Right lobe of liver (tissue), 6 donors: ENCODE results near the gene KCND2. TPM values are rescaled to one million over a fixed set of nuclear protein-coding genes. Genes with fewer than 3 reads are reported as not detected.

ENCODE experiments used
- ATAC-seq, 4 donors: fragments of 200-7000 bp; cut with Tn5 transposase; one replicate each; pipeline ENCODE4 v1.9.1; 2020; ENCODE audit warnings: mild to moderate bottlenecking in 4 of 4, moderate library complexity in 4 of 4
- DNase-seq, 3 donors: peaks; one replicate each; pipeline ENCODE4 v3.0.0-alpha.2; 2020
- H3K27ac ChIP-seq, 3 donors: fragments of 200-600 bp; one replicate each; pipeline ENCODE4 v1.8.0; 2022
- H3K27me3 ChIP-seq, 2 donors: fragments of 200-600 bp; one replicate each; pipeline ENCODE4 v1.8.0; 2022
- H3K36me3 ChIP-seq, 4 donors: fragments of 200-600 bp; sonication (generic) in 1 of 4; one replicate each; pipeline versions ENCODE4 v1.5.1 to v1.8.0; 2017 to 2022; ENCODE audit warnings: control low read depth in 1 of 4
- H3K4me1 ChIP-seq, 4 donors: fragments of 200-600 bp; sonication (generic) in 1 of 4; one replicate each; pipeline versions ENCODE4 v1.5.1 to v1.8.0; 2017 to 2022; ENCODE audit warnings: control low read depth in 1 of 4
- H3K4me3 ChIP-seq, 3 donors: fragments of 200-600 bp; one replicate each; pipeline ENCODE4 v1.8.0; 2022
- H3K9me3 ChIP-seq, 4 donors: fragments of 200-600 bp; sonication (generic) in 1 of 4; one replicate each; pipeline versions ENCODE4 v1.5.1 to v1.8.0; 2017 to 2022; ENCODE audit warnings: control low read depth in 1 of 4
- POLR2A ChIP-seq: fragments of 450-650 bp; IDR thresholded peaks from one replicate; pipeline ENCODE4 v1.6.1; 2017; ENCODE audit warnings: antibody characterized with exemption, mild to moderate bottlenecking
- WGBS: methylation state at CpG from one replicate; pipeline ENCODE4 v1.1.6; 2018; ENCODE audit warnings: low coverage, low lambda C conversion rate; ENCODE audit not compliant: insufficient coverage; ENCODE audit errors: missing lambda C conversion rate; 5-methylcytosine and 5-hydroxymethylcytosine counted together
- intact Hi-C, 2 donors: fragments of 100-400 bp; cut with DNase I; formaldehyde crosslinking; loops; one replicate each; pipeline versions ENCODE4 v1.11.2 to v1.14.1; 2022
- total RNA-seq, 6 experiments: library from RNA; depleted of rRNA in 2 of 6; stranded (reverse); fragments of >200 nt in 2 of 6; fragmentation: NEBNext Ultra II Directional in 3 of 6; extraction: Animal tissue kit (Norgen Biotek cat#: 25700) in 3 of 6; gene quantifications; one replicate each; pipeline versions ENCODE4 v1.1.0 to v1.2.4, GENCODE V29; 2016 to 2023
- TF ChIP-seq, protein P1 (sequence below), 4 donors: fragments of 200-600 bp in 3 of 4; fragments of 450-650 bp in 1 of 4; IDR thresholded peaks; one replicate each; pipeline versions ENCODE4 v1.5.1 to v1.8.0; 2016 to 2022; ENCODE audit warnings: antibody characterized with exemption in 4 of 4, mild to moderate bottlenecking in 2 of 4
- donor health status: DM: no; HTN: yes; CAD: no.
- donor health status: DM: no; HTN: no; CAD: no.
- donor health status: DM: no; HTN: no; CAD: no.
- donor health status: DM: no; HTN: yes; CAD: no.
- donor health status: DM: no; HTN: yes; CAD: no.

The KCND2 gene
- total RNA-seq, 6 experiments from 2014 or later: 0.04 to 0.49 TPM; not detected in 4

DNA sequence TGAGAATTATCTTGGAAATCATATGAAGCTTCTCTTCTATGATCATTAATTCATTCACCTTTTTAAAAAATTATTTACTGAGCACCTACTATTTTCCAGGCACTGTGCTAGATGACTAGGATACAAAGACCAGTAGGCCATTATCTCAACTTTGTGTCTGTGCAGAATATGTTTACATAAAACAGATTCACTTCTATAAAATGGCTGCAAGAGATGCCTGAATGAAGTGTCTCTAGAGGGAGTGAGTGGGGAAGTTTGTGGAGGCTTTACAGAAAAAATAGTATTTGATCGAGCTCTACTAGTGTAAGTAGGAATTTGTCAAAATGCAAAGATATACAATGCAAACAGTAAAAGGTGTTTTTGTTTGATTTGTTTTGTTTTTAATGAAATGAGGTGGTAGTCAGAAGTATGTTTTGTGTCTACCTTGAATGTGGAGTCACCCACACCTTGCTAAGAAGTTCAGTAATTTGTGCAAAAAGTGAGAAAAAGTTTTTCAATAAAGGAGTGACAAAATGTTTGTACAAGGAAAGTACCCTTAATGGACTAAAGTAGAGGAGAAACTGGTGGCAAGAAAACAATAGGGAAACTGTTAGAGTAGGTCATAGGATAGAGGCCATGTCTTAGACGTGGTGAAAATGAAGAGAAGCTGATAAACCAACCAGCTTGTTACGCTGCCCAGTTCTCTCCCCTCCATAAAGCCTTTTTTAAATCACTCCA, 125.5 kb downstream of the KCND2 start:
- DNase-seq (no peak), ATAC-seq (no peak)
- intact Hi-C loops: no loop called here
- Histone ChIP-seq H3K27me3 (no peaks in the 10 kb centered on the region), H3K9me3 (no peaks in the 10 kb centered on the region), H3K36me3 (no peaks in the 10 kb centered on the region), H3K4me3 (no peak overlapping the region), H3K4me1 (no peaks in the 10 kb centered on the region), H3K27ac (no peak overlapping the region)
- WGBS: 63% methylated on average over 3 of the region's 3 CpGs
- TF ChIP-seq, protein P1, sequence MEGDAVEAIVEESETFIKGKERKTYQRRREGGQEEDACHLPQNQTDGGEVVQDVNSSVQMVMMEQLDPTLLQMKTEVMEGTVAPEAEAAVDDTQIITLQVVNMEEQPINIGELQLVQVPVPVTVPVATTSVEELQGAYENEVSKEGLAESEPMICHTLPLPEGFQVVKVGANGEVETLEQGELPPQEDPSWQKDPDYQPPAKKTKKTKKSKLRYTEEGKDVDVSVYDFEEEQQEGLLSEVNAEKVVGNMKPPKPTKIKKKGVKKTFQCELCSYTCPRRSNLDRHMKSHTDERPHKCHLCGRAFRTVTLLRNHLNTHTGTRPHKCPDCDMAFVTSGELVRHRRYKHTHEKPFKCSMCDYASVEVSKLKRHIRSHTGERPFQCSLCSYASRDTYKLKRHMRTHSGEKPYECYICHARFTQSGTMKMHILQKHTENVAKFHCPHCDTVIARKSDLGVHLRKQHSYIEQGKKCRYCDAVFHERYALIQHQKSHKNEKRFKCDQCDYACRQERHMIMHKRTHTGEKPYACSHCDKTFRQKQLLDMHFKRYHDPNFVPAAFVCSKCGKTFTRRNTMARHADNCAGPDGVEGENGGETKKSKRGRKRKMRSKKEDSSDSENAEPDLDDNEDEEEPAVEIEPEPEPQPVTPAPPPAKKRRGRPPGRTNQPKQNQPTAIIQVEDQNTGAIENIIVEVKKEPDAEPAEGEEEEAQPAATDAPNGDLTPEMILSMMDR (IDR thresholded peaks at IDR 0.05): no peak
- TF ChIP-seq POLR2A: no peak

DNA sequence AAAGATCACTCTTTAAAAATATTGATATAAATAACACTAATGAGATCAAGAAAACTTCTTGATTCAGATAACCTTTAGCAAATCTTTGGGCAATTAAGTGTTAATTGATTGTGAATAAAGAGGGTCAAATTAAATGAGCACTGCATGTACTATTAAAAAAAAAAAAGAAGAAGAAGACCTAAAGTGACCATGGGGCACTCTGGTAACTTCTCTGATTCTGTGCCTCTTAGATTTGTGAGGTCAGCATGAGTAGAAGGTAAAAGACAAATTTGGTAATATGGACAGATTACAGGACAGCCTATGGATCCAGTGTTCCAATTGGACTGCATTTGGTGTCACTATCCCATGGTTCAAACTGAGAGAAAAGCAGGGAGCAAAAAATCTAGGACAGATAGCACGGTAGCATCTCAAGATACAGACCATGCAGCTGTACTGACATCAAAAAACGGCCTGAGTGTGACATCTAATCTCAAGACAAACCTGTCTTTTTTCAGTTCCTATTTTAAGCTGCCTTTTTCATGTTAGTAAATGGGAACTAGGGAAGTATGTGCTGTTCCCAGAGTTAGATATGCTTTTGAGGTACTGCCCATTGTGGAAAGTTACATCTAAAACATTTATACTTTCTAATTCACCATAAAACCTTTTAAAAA, 128.0 kb downstream of the KCND2 start:
- DNase-seq: no peak
- TF ChIP-seq, protein P1 (IDR thresholded peaks at IDR 0.05): no peak
- no peak for TF ChIP-seq POLR2A
- no peaks in the 10 kb centered on the region for H3K4me1 ChIP-seq
- no peaks in the 10 kb centered on the region for H3K27me3 ChIP-seq
- H3K9me3 ChIP-seq: no peaks in the 10 kb centered on the region
- ATAC-seq: no peak
- no peak overlapping the region for H3K27ac ChIP-seq
- H3K36me3 ChIP-seq: no peaks in the 10 kb centered on the region
- intact Hi-C loops: no loop called here
- H3K4me3 ChIP-seq: no peak overlapping the region
- WGBS: 35% methylated on average over 2 of the region's 2 CpGs

DNA sequence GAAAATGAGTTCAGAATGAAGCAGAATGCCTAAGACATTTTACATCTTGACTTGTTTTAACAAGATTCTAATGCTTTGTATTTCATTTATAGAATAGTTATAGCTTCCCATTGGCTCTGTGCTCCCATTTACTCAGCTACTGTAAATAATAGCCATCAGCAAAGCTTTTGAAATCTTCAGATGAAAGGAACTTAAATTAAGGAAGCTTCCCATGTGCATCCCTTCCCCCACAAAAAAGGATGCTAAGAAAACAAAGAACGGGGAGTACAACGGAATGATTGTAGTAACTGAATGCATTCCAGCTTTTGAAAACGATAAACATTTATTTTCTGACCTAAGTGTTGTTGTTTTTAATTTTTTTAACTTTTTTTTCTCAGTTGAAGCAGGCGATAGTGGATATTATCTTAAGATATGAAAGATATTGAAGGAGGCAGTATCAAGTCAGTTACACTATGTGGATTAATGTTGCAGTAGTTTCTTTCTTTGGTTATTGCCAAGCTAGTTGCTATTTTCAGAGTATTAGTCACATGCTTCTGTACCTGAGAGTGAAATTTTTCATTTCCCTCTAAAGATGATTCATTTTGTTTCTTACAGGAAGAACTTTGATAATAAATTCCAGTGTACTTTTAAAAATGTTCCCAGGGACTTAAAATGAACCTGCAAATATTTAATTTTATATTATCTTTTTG, 129.2 kb downstream of the KCND2 start:
- DNase-seq (no peak), ATAC-seq (peak in 1 of 4 donors; percentile 16)
- Histone ChIP-seq H3K36me3 (no peaks in the 10 kb centered on the region), H3K27ac (no peak overlapping the region), H3K4me1 (no peaks in the 10 kb centered on the region), H3K4me3 (no peak overlapping the region), H3K9me3 (no peaks in the 10 kb centered on the region), H3K27me3 (no peaks in the 10 kb centered on the region)
- intact Hi-C loops: no loop called here
- WGBS: 27% methylated on average over 4 of the region's 4 CpGs
- TF ChIP-seq, protein P1 (IDR thresholded peaks at IDR 0.05): no peak
- no peak for TF ChIP-seq POLR2A

DNA sequence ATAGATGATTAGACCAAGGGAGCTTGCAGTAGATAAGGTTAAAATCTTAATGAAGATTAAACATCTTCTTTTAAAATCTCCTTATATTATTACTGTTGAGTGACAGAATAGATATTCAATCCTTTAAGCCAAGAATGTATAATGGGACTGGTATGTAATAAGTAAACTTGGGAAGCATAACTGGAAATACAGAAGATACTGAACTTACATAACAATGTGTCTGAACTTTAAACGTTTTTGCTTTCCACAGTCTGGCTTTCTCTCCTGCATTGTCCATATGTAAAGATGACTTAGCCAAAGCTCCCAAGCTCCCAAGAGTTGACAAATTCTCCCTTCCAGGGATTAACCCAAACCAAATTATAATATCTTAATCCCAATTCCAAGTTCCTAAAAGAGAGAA, 129.8 kb downstream of the KCND2 start:
- no peak overlapping the region for H3K4me3 ChIP-seq
- H3K27ac ChIP-seq: no peak overlapping the region
- H3K9me3 ChIP-seq: no peaks in the 10 kb centered on the region
- H3K4me1 ChIP-seq: no peaks in the 10 kb centered on the region
- 0% methylated on average over 1 of the region's 1 CpG for WGBS
- TF ChIP-seq, protein P1 (IDR thresholded peaks at IDR 0.05): no peak
- TF ChIP-seq POLR2A: no peak
- DNase-seq (no peak), ATAC-seq (no peak)
- H3K27me3 ChIP-seq: no peaks in the 10 kb centered on the region
- intact Hi-C loops: no loop called here
- no peaks in the 10 kb centered on the region for H3K36me3 ChIP-seq
